DMS153 treated with DMSO at 0.1 percent for 48 hours (cell line): ENCODE results near the gene TMEM151A.

Experiments
- DNase-seq: peaks from one replicate; lab custom pipeline; 2025; ENCODE audit not compliant: unreplicated experiment; lab: John Stamatoyannopoulos, UW

Gene TMEM151A

DNA sequence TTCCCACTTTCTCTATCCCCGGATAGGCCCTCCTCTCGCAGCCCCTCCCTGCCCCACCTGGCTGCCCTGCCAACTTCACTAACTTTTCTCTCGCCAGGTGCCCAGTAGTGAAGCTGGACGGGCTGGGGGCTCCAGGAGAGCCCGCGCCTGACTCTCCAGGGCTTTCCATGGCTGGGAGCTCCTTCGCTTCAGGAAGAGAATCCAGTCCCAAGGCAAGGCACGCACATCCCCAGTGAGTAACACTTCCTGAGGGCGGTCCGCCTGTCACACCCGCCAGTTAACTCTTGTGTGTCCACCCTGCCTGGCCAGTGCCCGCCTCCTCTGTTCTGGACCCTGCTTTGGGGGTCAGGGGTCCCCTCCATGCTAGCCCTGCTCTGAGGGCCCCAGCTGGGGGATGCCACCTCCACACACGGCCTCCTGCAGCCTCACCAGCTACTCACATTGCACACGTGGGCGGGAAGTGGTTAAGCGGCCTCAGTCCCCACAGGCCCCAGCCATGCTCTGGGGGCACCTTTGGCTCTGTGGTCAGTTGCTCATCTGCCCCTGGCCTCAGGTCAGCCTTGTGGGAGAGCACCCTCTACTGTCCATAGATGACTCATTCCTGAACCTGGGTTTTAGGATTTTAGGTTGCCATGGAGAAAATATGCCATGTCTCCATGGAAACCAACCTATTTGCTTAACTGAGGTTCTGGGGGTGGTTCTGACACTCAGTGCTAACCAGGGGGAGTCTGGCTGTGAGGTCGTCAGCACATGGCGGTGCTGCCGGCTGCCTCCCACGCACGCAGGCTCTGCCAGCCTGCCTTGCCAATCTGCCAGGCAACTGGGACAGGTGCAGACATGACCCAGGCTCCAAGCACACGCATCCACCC is 44.8 kb downstream of the TMEM151A start, which contains the start of gene RIN1:
Gene RIN1 (minus strand): TSS at position 201 of the 869 bp plus-strand sequence. CDS start 32 bp downstream, at position 169.
- DNase-seq, result peak; percentile 40

DNA sequence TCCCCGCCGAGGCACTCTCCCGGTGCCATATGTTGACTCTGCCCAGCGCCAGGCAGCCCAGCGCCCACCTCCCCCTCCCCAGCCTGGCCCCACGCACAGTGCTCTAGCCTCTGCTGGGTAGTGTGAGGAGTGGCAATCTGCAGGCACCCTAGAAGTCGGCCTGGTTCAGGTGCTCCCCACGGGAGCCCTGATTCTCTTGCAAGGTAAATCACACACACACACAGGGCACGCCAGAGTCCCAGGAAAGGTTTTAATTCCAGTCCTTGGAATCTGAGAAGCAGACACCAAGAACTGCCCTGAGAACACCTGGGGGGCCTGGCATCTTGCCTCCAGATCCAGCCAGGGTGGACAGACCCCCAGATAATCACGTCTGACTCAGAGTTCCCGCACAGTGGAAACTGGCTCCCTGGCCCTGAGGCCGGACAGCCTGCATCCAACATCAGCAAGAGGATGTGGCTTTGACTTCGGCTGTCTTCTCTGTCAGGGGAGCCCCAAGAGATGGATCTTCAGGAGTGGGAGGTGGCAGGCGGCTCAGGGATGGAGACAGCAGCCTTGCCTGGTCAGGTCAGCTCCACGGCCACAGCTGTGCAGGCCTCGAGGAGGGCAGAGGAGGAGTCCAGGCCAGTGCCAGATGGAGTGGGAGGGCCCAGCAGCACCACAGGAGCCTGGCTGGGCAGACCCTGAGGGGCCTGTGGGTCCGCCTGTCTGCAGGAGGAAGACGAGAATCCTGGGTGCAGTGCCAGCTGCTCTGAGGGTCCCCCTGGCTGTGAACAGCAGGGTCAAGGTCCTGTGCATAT is 45.6 kb downstream of the TMEM151A start:
- DNase-seq, result no peak

DNA sequence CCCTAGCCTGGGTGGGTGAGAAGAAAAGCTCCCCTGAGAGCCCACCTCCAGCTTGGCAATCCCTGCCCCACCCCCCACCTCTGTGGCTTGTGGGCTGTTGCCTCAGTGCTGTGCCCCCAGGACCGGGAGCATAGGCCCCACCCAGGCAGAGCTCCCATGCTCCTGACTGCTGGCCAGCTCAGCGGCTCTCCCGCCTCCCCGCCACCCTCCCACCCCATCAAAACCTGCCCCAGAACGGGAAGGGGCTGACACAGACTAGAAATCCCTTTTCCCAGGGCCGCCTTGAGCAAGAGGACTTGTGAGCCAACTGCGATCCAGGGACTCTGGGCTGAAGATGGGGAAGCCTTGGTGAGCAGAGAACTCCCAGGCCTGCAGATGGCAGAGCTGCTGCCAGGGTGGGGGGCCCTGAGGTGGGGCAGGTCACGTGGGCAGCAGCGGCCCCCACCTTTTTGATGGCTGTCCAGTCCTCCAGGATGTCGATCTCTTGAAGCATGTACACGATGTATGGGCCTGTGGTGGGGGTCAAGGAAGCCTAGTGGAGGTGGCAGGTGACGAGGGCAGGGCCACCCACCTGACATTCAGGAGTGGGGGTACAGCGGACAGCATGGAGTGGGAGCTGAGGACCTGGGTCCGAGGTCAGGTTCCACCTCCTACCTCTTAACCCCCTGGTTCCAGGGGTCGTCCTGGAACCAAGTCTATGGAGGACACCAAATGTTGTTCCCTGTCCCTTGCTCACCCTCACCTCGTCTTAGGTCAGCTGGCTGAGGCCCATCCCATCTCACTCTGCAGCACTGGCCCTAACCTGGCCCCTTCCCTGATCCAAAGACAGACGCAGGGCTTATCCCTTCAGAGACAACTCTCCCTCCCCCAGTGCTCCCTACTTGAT is 46.8 kb downstream of the TMEM151A start:
- no peak for DNase-seq

DNA sequence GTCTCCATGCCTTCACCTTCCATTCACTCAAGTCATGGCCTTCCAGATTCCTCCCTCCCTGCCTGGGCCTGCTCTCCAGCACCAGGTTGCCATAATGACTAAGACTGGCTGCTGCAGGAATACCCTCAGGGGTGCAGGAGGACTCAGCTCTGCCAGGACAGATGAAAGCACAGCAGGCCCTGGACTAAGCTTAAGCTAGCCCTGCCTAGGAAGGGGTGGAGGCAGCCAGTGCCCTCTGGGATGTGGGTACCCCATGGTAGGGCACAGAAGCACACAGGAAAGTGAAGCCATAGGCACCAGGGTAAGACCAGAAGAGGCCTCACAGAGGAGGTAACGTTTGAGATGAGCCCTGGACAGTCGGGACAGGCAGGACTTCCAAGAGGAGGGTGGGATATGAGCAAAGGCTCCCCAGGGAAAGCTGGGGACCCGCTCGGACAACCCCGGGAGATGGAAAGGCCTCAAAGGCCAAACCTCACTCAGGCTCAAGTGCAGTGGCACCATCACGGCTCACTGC is 47.5 kb downstream of the TMEM151A start:
- no peak for DNase-seq

DNA sequence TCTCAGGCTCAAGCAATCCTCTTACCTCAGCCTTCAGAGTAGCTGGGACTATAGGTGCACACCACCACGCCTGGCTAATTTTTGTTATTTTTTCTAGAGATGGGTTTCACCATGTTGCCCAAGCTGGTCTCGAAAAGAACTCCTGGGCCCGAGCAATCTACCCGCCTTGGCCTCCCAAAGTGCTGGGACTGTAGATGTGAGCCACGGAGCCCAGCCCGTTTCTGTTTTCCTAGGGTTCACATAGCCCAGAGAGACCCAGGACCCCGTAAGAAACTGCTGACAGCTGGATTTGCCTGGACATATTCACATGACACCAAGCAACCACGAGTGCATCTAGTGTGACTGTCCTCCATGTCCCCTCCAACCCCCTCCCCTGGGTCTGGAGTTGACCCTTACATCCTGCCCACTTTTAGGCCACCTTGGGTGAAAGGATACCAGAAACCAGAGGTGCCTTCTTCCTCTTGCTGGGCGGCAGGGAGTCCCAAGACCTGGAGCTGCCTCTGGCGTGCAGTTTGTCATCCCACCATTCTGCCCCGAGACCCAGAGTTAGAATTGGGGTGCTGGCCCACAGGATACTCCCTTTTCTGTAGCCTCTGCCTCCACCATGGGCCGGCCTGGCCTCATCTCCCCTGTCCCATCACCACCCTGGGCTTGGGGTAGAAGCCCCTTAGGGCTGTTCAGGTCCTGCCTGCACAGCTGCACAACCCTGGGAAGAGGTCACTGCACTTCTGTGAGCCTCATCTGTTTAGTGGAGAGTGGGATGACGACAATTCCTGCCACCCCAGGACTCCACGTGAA is 48.2 kb downstream of the TMEM151A start:
- DNase-seq, result no peak

DNA sequence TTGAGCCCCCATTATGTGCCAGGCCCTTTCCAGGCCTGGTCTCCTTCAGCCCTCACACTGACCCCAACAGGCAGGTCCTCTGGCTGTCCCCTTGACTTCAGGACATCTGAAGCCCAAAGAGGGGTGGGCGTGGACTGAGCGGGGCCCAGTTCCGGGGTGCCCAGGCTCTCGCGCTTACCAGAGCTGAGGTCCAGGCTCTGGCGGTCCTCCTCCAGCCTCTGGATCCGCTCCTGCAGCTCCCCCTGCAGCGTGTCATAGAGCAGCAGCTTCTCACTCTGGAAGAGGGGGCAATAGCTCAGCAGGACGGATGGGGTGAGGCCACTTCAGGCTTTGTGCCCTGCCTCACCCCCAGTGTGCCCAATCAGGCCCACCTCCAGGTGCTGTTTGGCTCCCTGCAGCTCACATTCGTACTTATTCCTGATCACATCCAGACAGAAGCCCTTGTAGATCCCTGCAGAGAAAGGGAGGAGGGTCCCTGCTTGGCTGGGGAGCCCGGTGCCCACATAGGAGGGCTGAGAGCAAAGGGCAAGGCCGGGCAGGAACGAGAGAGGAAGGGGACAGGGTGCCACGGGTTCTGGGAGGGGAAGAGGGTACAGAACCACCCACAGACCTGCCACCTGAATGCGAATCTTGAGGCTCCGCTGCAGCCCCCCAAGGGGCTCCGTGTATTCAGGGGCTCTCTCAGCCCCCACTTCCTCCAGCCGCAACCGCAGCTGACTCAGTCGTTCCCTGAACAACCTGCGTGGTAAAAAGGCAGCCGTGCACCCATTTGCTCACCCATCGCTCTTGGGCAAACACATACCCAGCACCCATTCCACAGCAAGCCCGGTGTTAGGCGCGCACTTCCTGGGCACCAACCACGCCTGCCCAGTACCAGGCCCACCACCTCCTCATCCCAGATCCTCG is 49.2 kb downstream of the TMEM151A start:
- no peak for DNase-seq

DNA sequence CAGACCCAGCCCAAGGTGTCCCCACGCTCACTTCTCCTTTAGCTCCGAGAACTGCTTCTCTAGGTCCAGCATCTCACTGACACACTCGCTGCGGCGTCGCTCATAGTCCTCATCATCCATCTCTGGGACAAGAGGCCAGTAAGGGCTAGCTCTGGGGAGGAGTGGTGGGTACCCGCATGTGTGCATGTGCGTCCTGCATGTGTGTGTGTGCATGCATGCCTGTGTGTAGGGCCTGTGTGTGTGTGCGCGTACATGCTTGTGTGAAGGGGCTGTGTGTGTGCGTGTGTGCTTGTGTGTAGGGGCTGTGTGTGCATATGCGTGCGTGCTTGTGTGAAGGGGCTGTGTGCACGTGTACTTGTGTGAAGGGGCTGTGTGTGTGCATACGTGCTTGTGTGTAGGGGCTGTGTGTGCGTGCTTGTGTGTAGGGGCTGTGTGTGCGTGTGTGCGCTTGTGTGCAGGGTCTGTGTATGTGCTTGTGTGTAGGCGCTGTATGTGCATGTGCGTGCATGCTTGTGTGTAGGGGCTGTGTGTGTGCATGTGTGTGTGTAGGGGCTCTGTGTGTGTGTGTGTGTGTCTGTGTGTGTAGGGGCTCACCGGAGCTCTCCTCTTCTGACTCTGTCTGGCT is 49.9 kb downstream of the TMEM151A start:
- no peak for DNase-seq

DNA sequence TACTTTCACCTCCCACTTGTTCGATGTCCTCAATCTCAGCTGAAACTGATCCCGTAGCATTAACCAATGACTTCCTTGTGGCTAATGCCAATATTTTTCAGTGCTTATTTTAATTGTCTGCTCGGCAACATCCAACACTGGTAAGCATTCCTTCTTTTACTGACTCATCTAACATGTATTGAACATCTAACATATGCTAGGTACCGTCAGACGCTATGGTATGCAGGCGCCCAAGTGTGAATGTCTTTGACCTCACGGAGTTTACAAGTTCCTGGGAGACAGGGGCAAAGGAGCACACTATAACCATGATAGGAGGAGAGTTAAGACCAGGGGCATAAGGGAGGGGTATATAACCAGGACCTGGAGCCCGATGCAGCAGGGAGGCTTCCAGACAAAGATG is 51.5 kb downstream of the TMEM151A start:
- DNase-seq, result no peak

DNA sequence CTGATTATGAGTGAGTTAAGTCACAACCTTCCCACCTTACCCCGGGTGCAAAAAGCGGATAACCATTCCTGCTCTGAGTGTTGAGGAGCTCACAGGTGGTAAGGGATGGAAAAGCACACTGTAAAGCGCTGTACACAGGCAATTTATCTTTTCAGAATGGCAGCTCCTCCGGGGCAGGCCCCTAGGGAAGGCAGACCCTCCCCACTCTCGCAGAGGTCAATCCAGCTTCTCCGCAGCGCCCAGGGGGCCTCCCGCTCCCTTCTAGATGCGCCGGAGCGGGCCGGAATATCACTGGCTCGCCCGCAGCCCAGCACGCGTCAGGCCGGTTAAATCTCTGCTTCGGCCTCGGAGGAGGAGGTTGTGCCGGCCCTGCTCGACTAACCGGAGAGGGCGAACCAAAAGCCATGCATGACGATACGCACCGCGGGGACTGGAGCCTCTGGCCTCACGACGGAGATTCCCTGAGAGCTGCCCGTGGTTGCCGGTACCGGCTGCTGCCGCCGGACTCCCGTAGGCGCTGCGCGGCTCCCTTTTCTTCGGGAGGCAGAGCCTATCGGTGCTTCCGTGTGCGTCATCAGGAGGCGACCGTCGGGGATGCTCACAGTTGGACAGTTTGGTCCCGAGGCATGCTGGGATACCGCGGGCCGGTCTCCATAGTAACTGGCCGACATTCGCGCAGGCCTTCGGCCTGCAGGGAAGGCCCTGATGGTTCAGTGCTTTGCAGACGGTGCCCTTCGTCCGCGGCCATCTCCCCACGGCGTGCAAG is 53.0 kb downstream of the TMEM151A start, which contains the start of gene BRMS1:
Gene BRMS1 (minus strand): TSS at position 555 of the 766 bp plus-strand sequence. CDS start 2,870 bp downstream, outside the sequence.
- peak; percentile 93 for DNase-seq

DNA sequence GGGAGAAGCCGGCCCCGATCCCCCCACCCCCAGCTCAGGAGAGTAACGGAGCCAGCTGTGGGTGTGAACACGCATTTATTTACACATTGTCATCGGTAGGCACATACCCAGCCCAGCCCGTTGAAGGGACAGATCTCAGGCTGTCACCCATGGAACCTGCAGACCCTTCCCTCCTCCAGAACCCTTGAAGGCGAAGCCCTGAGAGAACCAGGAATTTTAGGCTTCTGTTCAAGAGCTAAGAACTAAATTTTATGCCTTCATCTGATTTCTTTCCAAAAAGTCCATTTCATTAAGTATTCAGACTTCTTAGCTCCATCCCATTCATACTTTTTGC is 53.6 kb downstream of the TMEM151A start:
- DNase-seq, result no peak
